ENCODE data around the gene SGCE.

- no peak for TF ChIP-seq ZNF530 (tag by site-specific recombination; IDR thresholded peaks at IDR 0.05; ENCODE audit: low read depth)
- TF ChIP-seq BCL11B (tag by site-specific recombination; IDR thresholded peaks at IDR 0.05; ENCODE audit: low read depth): no peak
- TF ChIP-seq ZNF121 (tag by site-specific recombination; IDR thresholded peaks at IDR 0.05): no peak
- no peak for TF ChIP-seq TSHZ1 (tag by site-specific recombination; IDR thresholded peaks at IDR 0.05; ENCODE audit: borderline replicate concordance)
- TF ChIP-seq MEIS1 (CRISPR knock-in tag; IDR thresholded peaks at IDR 0.05; ENCODE audit: borderline replicate concordance): no peak
- no peak for TF ChIP-seq ZNF660 (tag by site-specific recombination; IDR thresholded peaks at IDR 0.05)
- TF ChIP-seq REST (tag by site-specific recombination; IDR thresholded peaks at IDR 0.05): no peak
- no peak for TF ChIP-seq CTCF (tag by site-specific recombination; IDR thresholded peaks at IDR 0.05)
- no peak for TF ChIP-seq PBX3 (CRISPR knock-in tag; IDR thresholded peaks at IDR 0.05)
- no peak for TF ChIP-seq PRDM4 (tag by site-specific recombination; IDR thresholded peaks at IDR 0.05)
- no peak for TF ChIP-seq WT1 (tag by site-specific recombination; IDR thresholded peaks at IDR 0.05)
These were observed 34.8 kb downstream of the SGCE start for GRCh38 chr7:94621120-94621519.

Measured in HEK293 (cell line).